HepG2 (cell line): ENCODE results near the gene ARL8B. TPM values are rescaled to one million over a fixed set of nuclear protein-coding genes. Genes with fewer than 3 reads are reported as not detected.

Experiments
- ATAC-seq: fragments of 200-7000 bp; cut with Tn5 transposase; 3 replicates; pipeline ENCODE4 v1.9.1; 2020; ENCODE audit warnings: mild to moderate bottlenecking, moderate library complexity
- BruUV-seq: library from RNA; stranded (reverse); fragments of 400-500 nt; replicated peaks from 2 replicates; lab custom pipeline; 2021; lab: Mats Ljungman, UMichigan
- CTCF ChIA-PET: fragments of 300-600 bp; formaldehyde crosslinking; extraction: SDS; loops from one replicate; lab custom pipeline; 2021; ENCODE audit warnings: low total read pairs, inconsistent platforms, low intra/inter-chr PET ratio; lab: Yijun Ruan, JAX
- POLR2A ChIA-PET: fragments of 350-600 bp; sonication (Branson Sonifier 250); formaldehyde crosslinking; loops from one replicate; lab custom pipeline; 2020; ENCODE audit warnings: antibody characterized with exemption, inconsistent platforms; lab: Yijun Ruan, JAX
- DNase-seq: peaks from one replicate; pipeline ENCODE4 v3.0.0-alpha.2; 2015; ENCODE audit warnings: low spot score
- FAIRE-seq: peaks from 3 replicates; lab custom pipeline; 2011; peaks lifted over from hg19 to GRCh38; lab: Jason Lieb, UNC
- H2AFZ ChIP-seq: one replicate; pipeline ENCODE4 v1.6.1; 2011; ENCODE audit warnings: low read length, inconsistent platforms
- H3K27ac ChIP-seq: fragments of 300-600 bp; 3 replicates; pipeline ENCODE4 v1.8.0; 2011; ENCODE audit warnings: mixed run types, mild to moderate bottlenecking, mixed read lengths, low read length, inconsistent platforms; ENCODE audit not compliant: insufficient read depth; ENCODE audit errors: extremely low read length
- H3K27me3 ChIP-seq, 2 experiments: fragments of 200-600 bp in 1 of 2; 2 replicates in 1 of 2; 3 replicates in 1 of 2; pipeline versions ENCODE4 v1.6.0 to v1.8.0; 2011; ENCODE audit warnings: low read length in 2 of 2, mild to moderate bottlenecking in 2 of 2, moderate library complexity in 2 of 2, inconsistent platforms in 1 of 2; ENCODE audit not compliant: insufficient read depth in 2 of 2, control insufficient read depth in 1 of 2
- H3K36me3 ChIP-seq, 2 experiments: fragments of 200-600 bp in 1 of 2; replicated peaks in 1 of 2; 2 replicates in 1 of 2; 3 replicates in 1 of 2; pipeline versions ENCODE4 v1.5.1 to v1.8.0; 2011; ENCODE audit warnings: low read length in 2 of 2, inconsistent platforms in 1 of 2; ENCODE audit not compliant: insufficient read depth in 2 of 2, control insufficient read depth in 1 of 2
- H3K4me1 ChIP-seq: 2 replicates; pipeline ENCODE4 v1.5.1; 2012; ENCODE audit warnings: low read length, inconsistent platforms; ENCODE audit not compliant: insufficient read depth
- H3K4me2 ChIP-seq: 2 replicates; pipeline ENCODE4 v1.6.0; 2011; ENCODE audit warnings: low read depth, low read length, inconsistent platforms
- H3K4me3 ChIP-seq, 3 experiments: fragments of 200-600 bp in 1 of 3; sonication (generic), shearing (Covaris generic) in 1 of 3; replicated peaks in 1 of 3; 2 replicates each; pipeline ENCODE4 v1.5.1; 2011 to 2016; ENCODE audit warnings: low read length in 3 of 3, inconsistent platforms in 2 of 3, low read depth in 2 of 3, mild to moderate bottlenecking in 2 of 3, control low read depth in 1 of 3, mixed read lengths in 1 of 3; ENCODE audit not compliant: insufficient read depth in 1 of 3
- H3K79me2 ChIP-seq: one replicate; pipeline ENCODE4 v1.6.1; 2011; ENCODE audit warnings: low read length, inconsistent platforms; ENCODE audit not compliant: insufficient read depth
- H3K9ac ChIP-seq: 2 replicates; pipeline ENCODE4 v1.6.0; 2011; ENCODE audit warnings: mild to moderate bottlenecking, low read depth, low read length, inconsistent platforms; ENCODE audit not compliant: insufficient read depth
- H3K9me3 ChIP-seq: 2 replicates; pipeline ENCODE4 v1.5.1; 2012; ENCODE audit warnings: mild to moderate bottlenecking, low read length
- H4K20me1 ChIP-seq: 2 replicates; pipeline ENCODE4 v1.6.0; 2011; ENCODE audit warnings: inconsistent platforms, mild to moderate bottlenecking, low read length, moderate library complexity; ENCODE audit not compliant: insufficient read depth
- FLYWCH1 ChIP-seq: sonication (generic); formaldehyde crosslinking; IDR thresholded peaks from 2 replicates; pipeline ENCODE4 v1.8.1; 2023; ENCODE audit warnings: mild to moderate bottlenecking, missing genetic modification reagents
- MED13 ChIP-seq: sonication (generic); formaldehyde crosslinking; IDR thresholded peaks from 2 replicates; pipeline ENCODE4 v1.5.0; 2020; ENCODE audit warnings: missing genetic modification reagents
- NR2F1 ChIP-seq, 2 experiments: fragments of 450-650 bp in 1 of 2; formaldehyde crosslinking in 1 of 2; IDR thresholded peaks; 2 replicates each; pipeline versions ENCODE4 v1.5.0 to v1.6.1; 2016 to 2020; ENCODE audit warnings: mild to moderate bottlenecking in 1 of 2, missing compliant biosample characterization in 1 of 2, missing genetic modification reagents in 1 of 2, moderate library complexity in 1 of 2
- SP5 ChIP-seq: IDR thresholded peaks from 2 replicates; pipeline ENCODE4 v1.6.1; 2016; ENCODE audit warnings: low read depth, borderline replicate concordance
- SRSF4 ChIP-seq: fragments of 200-400 bp; formaldehyde crosslinking; IDR thresholded peaks from one replicate; pipeline ENCODE4 v1.6.1; 2018; ENCODE audit warnings: mild to moderate bottlenecking, low read depth, low read length, moderate library complexity; ENCODE audit not compliant: poor library complexity, severe bottlenecking
- STAT5B ChIP-seq: sonication (generic); formaldehyde crosslinking; IDR thresholded peaks from 2 replicates; pipeline ENCODE4 v1.4.0; 2020; ENCODE audit warnings: missing genetic modification reagents
- TBX2 ChIP-seq: sonication (generic); formaldehyde crosslinking; IDR thresholded peaks from 2 replicates; pipeline ENCODE4 v1.5.0; 2020; ENCODE audit warnings: missing genetic modification reagents, mild to moderate bottlenecking, borderline replicate concordance
- TSC22D2 ChIP-seq: sonication (generic); formaldehyde crosslinking; IDR thresholded peaks from 2 replicates; pipeline ENCODE4 v1.5.1; 2020; ENCODE audit warnings: missing genetic modification reagents, mild to moderate bottlenecking, borderline replicate concordance
- ZFP36L1 ChIP-seq: sonication (generic); formaldehyde crosslinking; IDR thresholded peaks from 2 replicates; pipeline ENCODE4 v1.8.0; 2022; ENCODE audit warnings: mild to moderate bottlenecking, missing genetic modification reagents, moderate library complexity
- ZNF232 ChIP-seq: sonication (generic); formaldehyde crosslinking; IDR thresholded peaks from 2 replicates; pipeline ENCODE4 v1.4.0; 2020; ENCODE audit warnings: missing genetic modification reagents, borderline replicate concordance
- ZNF264 ChIP-seq: sonication (generic); formaldehyde crosslinking; IDR thresholded peaks from 2 replicates; pipeline ENCODE4 v1.4.0; 2020; ENCODE audit warnings: missing genetic modification reagents
- ZNF331 ChIP-seq: sonication (generic); formaldehyde crosslinking; IDR thresholded peaks from 2 replicates; pipeline ENCODE4 v1.4.0; 2020; ENCODE audit warnings: missing genetic modification reagents
- WGBS: methylation state at CpG from one replicate; pipeline ENCODE4 v1.1.6; 2017; ENCODE audit warnings: low lambda C conversion rate; 5-methylcytosine and 5-hydroxymethylcytosine counted together
- in situ Hi-C: cut with HindIII; loops from 2 replicates; pipeline ENCODE4 v1.10.0; 2017; ENCODE audit warnings: low pct_unique_long_range_greater_than_20kb; ENCODE audit not compliant: extremely low pct_ligation_motif_present
- intact Hi-C: fragments of 100-400 bp; cut with micrococcal nuclease; formaldehyde crosslinking; loops from one replicate; pipeline ENCODE4 v1.10.0; 2022; ENCODE audit not compliant: unreplicated experiment
- polyA plus RNA-seq, 8 experiments: library from polyadenylated mRNA; depleted of rRNA in 3 of 8; stranded (reverse) in 7 of 8; unstranded in 1 of 8; fragments of >200 nt; fragmentation: Illumina TruSeq in 4 of 8; extraction: Trizol in 4 of 8; gene quantifications; 2 replicates each; pipeline versions ENCODE4 v1.2.1 to v1.2.3, GENCODE V29; 2011 to 2016; ENCODE audit warnings: low read depth in 4 of 8, missing spikeins in 1 of 8, mixed read lengths in 1 of 8; ENCODE audit not compliant: insufficient read depth in 1 of 8
- total RNA-seq, 5 experiments: library from RNA; depleted of rRNA; stranded (reverse); fragments of >200 nt; fragmentation: Illumina TruSeq; extraction: Trizol; gene quantifications; 2 replicates each; pipeline ENCODE4 v1.2.3, GENCODE V29; 2016; ENCODE audit warnings: low read depth in 1 of 5
- TF ChIP-seq, protein P1 (sequence below): sonication (generic); formaldehyde crosslinking; IDR thresholded peaks from 2 replicates; pipeline ENCODE4 v1.9.0; 2021; ENCODE audit warnings: missing genetic modification reagents, borderline replicate concordance
- TF ChIP-seq, protein P2 (sequence below): IDR thresholded peaks from 2 replicates; pipeline ENCODE4 v1.6.1; 2018; ENCODE audit warnings: missing genetic modification reagents
- TF ChIP-seq, protein P3 (sequence below): sonication (generic); formaldehyde crosslinking; conservative IDR thresholded peaks from 2 replicates; pipeline ENCODE4 v1.4.0; 2020; ENCODE audit warnings: missing genetic modification reagents
- TF ChIP-seq, protein P4 (sequence below): sonication (generic); formaldehyde crosslinking; IDR thresholded peaks from 2 replicates; pipeline ENCODE4 v1.5.1; 2020; ENCODE audit warnings: mild to moderate bottlenecking, missing genetic modification reagents, moderate library complexity

Gene ARL8B
- total and polyA plus RNA-seq, 2 of the 13 experiments (the other 11 are each of a cell fraction or from before 2014, with no cell fraction given): 23.5 to 30.4 TPM

DNA sequence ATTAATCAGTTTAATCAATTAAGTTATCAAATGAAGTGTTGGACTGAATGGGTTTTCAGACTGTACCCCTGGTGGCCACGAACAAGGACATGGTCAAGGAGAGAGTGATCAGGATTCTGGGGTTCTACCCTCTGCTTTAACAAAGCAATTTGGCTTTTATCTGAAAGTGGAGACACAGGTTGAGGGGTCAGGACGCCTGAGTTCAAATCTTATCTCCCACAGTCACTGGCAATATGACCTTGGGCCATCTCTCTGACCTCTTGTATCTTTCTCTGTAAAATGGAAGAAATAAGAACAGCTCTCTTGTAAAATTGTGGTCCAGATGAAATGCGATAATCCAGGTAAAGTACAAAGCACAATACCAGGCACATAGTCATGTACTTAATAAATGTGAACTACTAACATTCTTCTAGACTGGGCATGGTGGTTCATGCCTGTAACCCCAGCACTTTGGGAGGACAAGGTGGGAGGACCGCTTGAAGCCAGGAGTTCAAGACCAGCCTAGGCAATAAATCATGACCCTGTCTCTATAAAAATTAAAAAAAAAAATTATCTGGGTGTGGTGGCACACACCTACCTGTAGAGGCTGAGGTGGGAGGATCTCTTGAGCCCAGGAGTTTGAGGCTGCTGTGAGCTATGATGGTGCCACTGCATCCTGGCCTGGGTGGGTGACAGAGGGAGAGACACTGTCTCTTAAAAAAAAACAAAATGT, 48.6 kb upstream of the ARL8B start:
- H3K4me1 ChIP-seq: peaks cover 8% of the 10 kb centered on the region; the same call in 1 of the 2 replicates
- H4K20me1 ChIP-seq: no peaks in the 10 kb centered on the region
- no peak for DNase-seq
- no peak for FAIRE-seq
- no TSS peak for BruUV-seq
- POLR2A ChIA-PET: no interaction called here
- H3K4me2 ChIP-seq: no peak overlapping the region
- no peaks in the 10 kb centered on the region for H3K9me3 ChIP-seq
- 13% methylated on average over 4 of the region's 4 CpGs for WGBS
- intact Hi-C loops: no loop called here
- no peak overlapping the region for H3K27ac ChIP-seq
- no peak overlapping the region for H3K4me3 ChIP-seq
- ATAC-seq: no peak
- TF ChIP-seq STAT5B (CRISPR knock-in tag) (no peak), TSC22D2 (CRISPR knock-in tag) (no peak), NR2F1 (CRISPR knock-in tag; IDR thresholded peaks at IDR 0.05) (no peak), SRSF4 (no peak), ZNF232 (CRISPR knock-in tag) (no peak), ZNF331 (CRISPR knock-in tag) (no peak), SP5 (CRISPR knock-in tag) (no peak), FLYWCH1 (no peak), TBX2 (CRISPR knock-in tag) (no peak), ZNF264 (CRISPR knock-in tag) (no peak), MED13 (CRISPR knock-in tag) (no peak), ZFP36L1 (CRISPR knock-in tag) (no peak)
- TF ChIP-seq, protein P1, sequence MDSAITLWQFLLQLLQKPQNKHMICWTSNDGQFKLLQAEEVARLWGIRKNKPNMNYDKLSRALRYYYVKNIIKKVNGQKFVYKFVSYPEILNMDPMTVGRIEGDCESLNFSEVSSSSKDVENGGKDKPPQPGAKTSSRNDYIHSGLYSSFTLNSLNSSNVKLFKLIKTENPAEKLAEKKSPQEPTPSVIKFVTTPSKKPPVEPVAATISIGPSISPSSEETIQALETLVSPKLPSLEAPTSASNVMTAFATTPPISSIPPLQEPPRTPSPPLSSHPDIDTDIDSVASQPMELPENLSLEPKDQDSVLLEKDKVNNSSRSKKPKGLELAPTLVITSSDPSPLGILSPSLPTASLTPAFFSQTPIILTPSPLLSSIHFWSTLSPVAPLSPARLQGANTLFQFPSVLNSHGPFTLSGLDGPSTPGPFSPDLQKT: no peak
- TF ChIP-seq, protein P2, sequence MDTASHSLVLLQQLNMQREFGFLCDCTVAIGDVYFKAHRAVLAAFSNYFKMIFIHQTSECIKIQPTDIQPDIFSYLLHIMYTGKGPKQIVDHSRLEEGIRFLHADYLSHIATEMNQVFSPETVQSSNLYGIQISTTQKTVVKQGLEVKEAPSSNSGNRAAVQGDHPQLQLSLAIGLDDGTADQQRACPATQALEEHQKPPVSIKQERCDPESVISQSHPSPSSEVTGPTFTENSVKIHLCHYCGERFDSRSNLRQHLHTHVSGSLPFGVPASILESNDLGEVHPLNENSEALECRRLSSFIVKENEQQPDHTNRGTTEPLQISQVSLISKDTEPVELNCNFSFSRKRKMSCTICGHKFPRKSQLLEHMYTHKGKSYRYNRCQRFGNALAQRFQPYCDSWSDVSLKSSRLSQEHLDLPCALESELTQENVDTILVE: no peak
- TF ChIP-seq, protein P3, sequence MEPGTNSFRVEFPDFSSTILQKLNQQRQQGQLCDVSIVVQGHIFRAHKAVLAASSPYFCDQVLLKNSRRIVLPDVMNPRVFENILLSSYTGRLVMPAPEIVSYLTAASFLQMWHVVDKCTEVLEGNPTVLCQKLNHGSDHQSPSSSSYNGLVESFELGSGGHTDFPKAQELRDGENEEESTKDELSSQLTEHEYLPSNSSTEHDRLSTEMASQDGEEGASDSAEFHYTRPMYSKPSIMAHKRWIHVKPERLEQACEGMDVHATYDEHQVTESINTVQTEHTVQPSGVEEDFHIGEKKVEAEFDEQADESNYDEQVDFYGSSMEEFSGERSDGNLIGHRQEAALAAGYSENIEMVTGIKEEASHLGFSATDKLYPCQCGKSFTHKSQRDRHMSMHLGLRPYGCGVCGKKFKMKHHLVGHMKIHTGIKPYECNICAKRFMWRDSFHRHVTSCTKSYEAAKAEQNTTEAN (CRISPR knock-in tag): no peak
- TF ChIP-seq, protein P4, sequence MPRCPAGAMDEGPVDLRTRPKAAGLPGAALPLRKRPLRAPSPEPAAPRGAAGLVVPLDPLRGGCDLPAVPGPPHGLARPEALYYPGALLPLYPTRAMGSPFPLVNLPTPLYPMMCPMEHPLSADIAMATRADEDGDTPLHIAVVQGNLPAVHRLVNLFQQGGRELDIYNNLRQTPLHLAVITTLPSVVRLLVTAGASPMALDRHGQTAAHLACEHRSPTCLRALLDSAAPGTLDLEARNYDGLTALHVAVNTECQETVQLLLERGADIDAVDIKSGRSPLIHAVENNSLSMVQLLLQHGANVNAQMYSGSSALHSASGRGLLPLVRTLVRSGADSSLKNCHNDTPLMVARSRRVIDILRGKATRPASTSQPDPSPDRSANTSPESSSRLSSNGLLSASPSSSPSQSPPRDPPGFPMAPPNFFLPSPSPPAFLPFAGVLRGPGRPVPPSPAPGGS (CRISPR knock-in tag): no peak
- TF ChIP-seq, all 625 proteins: peak for 0
- peaks cover 0 to 13% of the 10 kb centered on the region in 2 experiments; a peak in 2 of 5 replicates for H3K27me3 ChIP-seq
- no peaks in the 10 kb centered on the region for H3K79me2 ChIP-seq
- no peaks in the 10 kb centered on the region for H3K36me3 ChIP-seq
- no peak overlapping the region for H3K9ac ChIP-seq
- no peak overlapping the region for H2AFZ ChIP-seq
- in situ Hi-C loops: no loop called here
- CTCF ChIA-PET: no interaction called here
